ENCODE data around the gene PLEKHH2.

DNA sequence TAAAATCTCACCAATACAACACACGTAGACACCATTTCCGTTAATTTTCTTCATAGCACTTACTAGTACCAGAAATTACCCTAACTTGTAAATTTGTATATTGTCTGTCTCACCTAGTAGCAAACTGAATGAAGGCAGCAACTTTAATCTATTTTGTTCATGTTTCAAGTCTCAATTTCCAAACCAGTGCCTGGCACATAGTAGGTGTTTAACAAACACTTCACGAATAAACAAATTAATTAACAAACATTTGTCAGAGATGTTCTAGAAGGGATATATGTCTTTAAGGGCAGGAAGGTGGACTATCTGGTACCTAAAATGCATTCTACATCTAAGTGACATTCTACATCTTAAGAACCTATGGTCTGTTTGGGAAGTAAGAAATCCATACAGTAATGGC, 42.2 kb upstream of the PLEKHH2 start:
- TF ChIP-seq EZH2 (IDR thresholded peaks at IDR 0.05; ENCODE audit: borderline replicate concordance), result no peak
- TF ChIP-seq, protein P1, sequence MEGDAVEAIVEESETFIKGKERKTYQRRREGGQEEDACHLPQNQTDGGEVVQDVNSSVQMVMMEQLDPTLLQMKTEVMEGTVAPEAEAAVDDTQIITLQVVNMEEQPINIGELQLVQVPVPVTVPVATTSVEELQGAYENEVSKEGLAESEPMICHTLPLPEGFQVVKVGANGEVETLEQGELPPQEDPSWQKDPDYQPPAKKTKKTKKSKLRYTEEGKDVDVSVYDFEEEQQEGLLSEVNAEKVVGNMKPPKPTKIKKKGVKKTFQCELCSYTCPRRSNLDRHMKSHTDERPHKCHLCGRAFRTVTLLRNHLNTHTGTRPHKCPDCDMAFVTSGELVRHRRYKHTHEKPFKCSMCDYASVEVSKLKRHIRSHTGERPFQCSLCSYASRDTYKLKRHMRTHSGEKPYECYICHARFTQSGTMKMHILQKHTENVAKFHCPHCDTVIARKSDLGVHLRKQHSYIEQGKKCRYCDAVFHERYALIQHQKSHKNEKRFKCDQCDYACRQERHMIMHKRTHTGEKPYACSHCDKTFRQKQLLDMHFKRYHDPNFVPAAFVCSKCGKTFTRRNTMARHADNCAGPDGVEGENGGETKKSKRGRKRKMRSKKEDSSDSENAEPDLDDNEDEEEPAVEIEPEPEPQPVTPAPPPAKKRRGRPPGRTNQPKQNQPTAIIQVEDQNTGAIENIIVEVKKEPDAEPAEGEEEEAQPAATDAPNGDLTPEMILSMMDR (IDR thresholded peaks at IDR 0.05; ENCODE audit: poor library complexity), result no peak

Measured in hepatocyte (in vitro differentiated cells).